ENCODE measurements around the gene TCF23.

TCF23 gene

GRCh38 chr2:27182346-27182745 lies 33.5 kb downstream of the TCF23 start:
- TF ChIP-seq CTCF (IDR thresholded peaks at IDR 0.05), result no peak
- Histone ChIP-seq H3K27ac (no peak overlapping the region), H3K27me3 (peaks cover 16% of the 10 kb centered on the region), H3K36me3 (no peaks in the 10 kb centered on the region), H3K4me1 (ENCODE audit: control insufficient read depth in 1 of 2, insufficient read depth in 1 of 2, low read depth in 1 of 2, low read length in 1 of 2) (no peaks in the 10 kb centered on the region), H3K9me3 (no peaks in the 10 kb centered on the region), H3K4me3 (ENCODE audit: low read depth in 1 of 2, low read length in 1 of 2) (no peak overlapping the region)

GRCh38 chr2:27184115-27184514 lies 35.3 kb downstream of the TCF23 start:
- no peaks in the 10 kb centered on the region for H3K27me3 ChIP-seq
- no peak for TF ChIP-seq CTCF (IDR thresholded peaks at IDR 0.05)

GRCh38 chr2:27185331-27186026 lies 36.7 kb downstream of the TCF23 start:
- Histone ChIP-seq H3K4me1 (ENCODE audit: control insufficient read depth in 1 of 2, insufficient read depth in 1 of 2, low read depth in 1 of 2, low read length in 1 of 2) (no peaks in the 10 kb centered on the region), H3K27ac (no peak overlapping the region), H3K9me3 (no peaks in the 10 kb centered on the region), H3K4me3 (ENCODE audit: low read depth in 1 of 2, low read length in 1 of 2) (no peak overlapping the region), H3K27me3 (no peaks in the 10 kb centered on the region), H3K36me3 (no peaks in the 10 kb centered on the region)
- no peak for TF ChIP-seq CTCF (IDR thresholded peaks at IDR 0.05)

More at GRCh38 chr2:27184115-27184514, 35.3 kb downstream of the TCF23 start:
- Histone ChIP-seq H3K4me3 (ENCODE audit: low read depth in 1 of 2, low read length in 1 of 2) (no peak overlapping the region), H3K9me3 (no peaks in the 10 kb centered on the region), H3K27ac (no peak overlapping the region), H3K4me1 (ENCODE audit: control insufficient read depth in 1 of 2, insufficient read depth in 1 of 2, low read depth in 1 of 2, low read length in 1 of 2) (no peaks in the 10 kb centered on the region), H3K36me3 (no peaks in the 10 kb centered on the region)

- no peak for TF ChIP-seq CTCF (IDR thresholded peaks at IDR 0.05)
- H3K27me3 ChIP-seq, result no peaks in the 10 kb centered on the region
- H3K4me3 ChIP-seq (ENCODE audit: low read depth in 1 of 2, low read length in 1 of 2), result no peak overlapping the region
- no peaks in the 10 kb centered on the region for H3K4me1 ChIP-seq (ENCODE audit: control insufficient read depth in 1 of 2, insufficient read depth in 1 of 2, low read depth in 1 of 2, low read length in 1 of 2)
- H3K9me3 ChIP-seq, result no peaks in the 10 kb centered on the region
- H3K36me3 ChIP-seq, result no peaks in the 10 kb centered on the region
- H3K27ac ChIP-seq, result no peak overlapping the region
These were observed 38.0 kb downstream of the TCF23 start for GRCh38 chr2:27186613-27187345.

GRCh38 chr2:27189989-27190388 lies 41.2 kb downstream of the TCF23 start:
- Histone ChIP-seq H3K9me3 (no peaks in the 10 kb centered on the region), H3K4me1 (ENCODE audit: control insufficient read depth in 1 of 2, insufficient read depth in 1 of 2, low read depth in 1 of 2, low read length in 1 of 2) (no peaks in the 10 kb centered on the region), H3K4me3 (ENCODE audit: low read depth in 1 of 2, low read length in 1 of 2) (no peak overlapping the region), H3K27me3 (no peaks in the 10 kb centered on the region), H3K27ac (no peak overlapping the region), H3K36me3 (no peaks in the 10 kb centered on the region)
- TF ChIP-seq CTCF (IDR thresholded peaks at IDR 0.05), result no peak

Measured in neutrophil (primary cell).